GM18909 (cell line): ENCODE measurements around the gene TRAF7.

Experiments
- ATAC-seq: cut with Tn5 transposase; IDR thresholded peaks from one replicate; pipeline ENCODE4 v1.9.1; 2021; ENCODE audit warnings: mild to moderate bottlenecking; ENCODE audit not compliant: unreplicated experiment, poor library complexity

Gene TRAF7

GRCh38 chr16:2161911-2162310 is 6.3 kb downstream of the TRAF7 start:
- no peak for ATAC-seq

GRCh38 chr16:2162676-2163118 is 7.1 kb downstream of the TRAF7 start:
- ATAC-seq: no peak

- ATAC-seq: no peak
Measured at GRCh38 chr16:2163211-2163881, 7.8 kb downstream of the TRAF7 start.

- ATAC-seq: no peak
Measured at GRCh38 chr16:2165861-2166260, 10.3 kb downstream of the TRAF7 start.

- no peak for ATAC-seq
Measured at GRCh38 chr16:2166263-2167067, 10.9 kb downstream of the TRAF7 start.

GRCh38 chr16:2167068-2167638 is 11.6 kb downstream of the TRAF7 start:
- ATAC-seq: no peak

- no peak for ATAC-seq
Measured at GRCh38 chr16:2170080-2170479, 14.5 kb downstream of the TRAF7 start.

GRCh38 chr16:2170587-2171435 is 15.2 kb downstream of the TRAF7 start:
- ATAC-seq: no peak

GRCh38 chr16:2171601-2172178 is 16.1 kb downstream of the TRAF7 start:
- ATAC-seq: no peak

GRCh38 chr16:2172688-2173335 is 17.2 kb downstream of the TRAF7 start:
- no peak for ATAC-seq

GRCh38 chr16:2173366-2173765 is 17.8 kb downstream of the TRAF7 start:
- ATAC-seq: no peak

GRCh38 chr16:2173916-2174315 is 18.3 kb downstream of the TRAF7 start:
- ATAC-seq: no peak

- no peak for ATAC-seq
Measured at GRCh38 chr16:2174396-2175131, 19.0 kb downstream of the TRAF7 start.

- ATAC-seq: no peak
Measured at GRCh38 chr16:2175454-2175853, 19.9 kb downstream of the TRAF7 start.

- no peak for ATAC-seq
Measured at GRCh38 chr16:2176047-2176446, 20.5 kb downstream of the TRAF7 start.

GRCh38 chr16:2177101-2177500 is 21.5 kb downstream of the TRAF7 start:
- ATAC-seq: no peak

GRCh38 chr16:2177561-2177960 is 22.0 kb downstream of the TRAF7 start:
- ATAC-seq: no peak

GRCh38 chr16:2178321-2179106 is 22.9 kb downstream of the TRAF7 start:
- no peak for ATAC-seq
